Astrocyte of the cerebellum (primary cell): Measurements from ENCODE around the gene FGB.

Experiments used
- DNase-seq: peaks from one replicate; pipeline ENCODE4 v3.0.0-alpha.2; 2011; ENCODE audit warnings: low read depth
- H3K4me3 ChIP-seq: 2 replicates; pipeline ENCODE4 v1.5.1; 2011; ENCODE audit warnings: mild to moderate bottlenecking, low read depth, low read length, moderate library complexity
- CTCF ChIP-seq: IDR thresholded peaks from 2 replicates; pipeline ENCODE4 v1.5.1; 2012; ENCODE audit warnings: low read length, low read depth, moderate library complexity, mild to moderate bottlenecking; ENCODE audit errors: missing control alignments
- in situ Hi-C: cut with HindIII; loops from 2 replicates; pipeline ENCODE4 v1.10.0; 2017; ENCODE audit warnings: low sequenced_read_pairs

The FGB gene

GRCh38 chr4:154564311-154564710, 1.5 kb downstream of the FGB start:
- in situ Hi-C loops: no loop called here
- DNase-seq: no peak
- no peak overlapping the region for H3K4me3 ChIP-seq
- TF ChIP-seq CTCF: no peak

GRCh38 chr4:154565704-154566103, 2.9 kb downstream of the FGB start:
- DNase-seq: no peak
- in situ Hi-C loops: no loop called here
- no peak overlapping the region for H3K4me3 ChIP-seq
- no peak for TF ChIP-seq CTCF

- in situ Hi-C loops: no loop called here
- no peak overlapping the region for H3K4me3 ChIP-seq
These were observed 3.9 kb downstream of the FGB start for GRCh38 chr4:154566639-154567204.

GRCh38 chr4:154569028-154569427, 6.2 kb downstream of the FGB start:
- in situ Hi-C loops: no loop called here
- TF ChIP-seq CTCF: no peak
- no peak for DNase-seq

More at GRCh38 chr4:154566639-154567204, 3.9 kb downstream of the FGB start:
- DNase-seq: no peak
- TF ChIP-seq CTCF: no peak

GRCh38 chr4:154569584-154569983, 6.8 kb downstream of the FGB start:
- in situ Hi-C loops: no loop called here
- no peak for DNase-seq
- no peak overlapping the region for H3K4me3 ChIP-seq
- no peak for TF ChIP-seq CTCF

More at GRCh38 chr4:154569028-154569427, 6.2 kb downstream of the FGB start:
- H3K4me3 ChIP-seq: no peak overlapping the region

- DNase-seq: no peak
- in situ Hi-C loops: no loop called here
- no peak for TF ChIP-seq CTCF
- no peak overlapping the region for H3K4me3 ChIP-seq
These were observed 10.5 kb downstream of the FGB start for GRCh38 chr4:154573190-154573870.
